HG02642 (cell line): ENCODE results near the gene MARK3.

Experiments used
- ATAC-seq: cut with Tn5 transposase; IDR thresholded peaks from one replicate; pipeline ENCODE4 v1.9.1; 2021; ENCODE audit warnings: mild to moderate bottlenecking; ENCODE audit not compliant: unreplicated experiment, poor library complexity

Gene MARK3

GRCh38 chr14:103393070-103393469, 7.9 kb downstream of the MARK3 start:
- no peak for ATAC-seq

GRCh38 chr14:103393676-103394626, 8.7 kb downstream of the MARK3 start:
- ATAC-seq, result no peak

DNA sequence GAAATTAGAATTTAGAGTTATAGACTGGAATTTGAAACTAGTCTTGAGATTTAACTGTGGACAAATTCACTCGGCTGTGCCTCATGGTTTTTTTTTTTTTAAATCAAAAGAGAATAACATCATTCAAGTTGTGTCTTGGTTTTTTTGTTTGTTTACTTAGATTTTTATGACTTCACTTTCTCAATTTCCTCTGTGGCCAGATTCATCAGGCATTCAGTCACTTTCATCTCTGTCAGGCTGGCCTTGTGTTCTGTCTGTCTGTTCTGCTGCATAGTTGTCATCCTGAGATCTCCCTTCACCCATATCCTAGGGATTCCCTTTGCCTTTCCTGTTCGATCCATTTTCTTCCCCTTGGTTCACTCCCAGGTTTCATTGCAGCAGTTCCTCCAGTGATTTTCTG, 10.0 kb downstream of the MARK3 start:
- ATAC-seq, result no peak

DNA sequence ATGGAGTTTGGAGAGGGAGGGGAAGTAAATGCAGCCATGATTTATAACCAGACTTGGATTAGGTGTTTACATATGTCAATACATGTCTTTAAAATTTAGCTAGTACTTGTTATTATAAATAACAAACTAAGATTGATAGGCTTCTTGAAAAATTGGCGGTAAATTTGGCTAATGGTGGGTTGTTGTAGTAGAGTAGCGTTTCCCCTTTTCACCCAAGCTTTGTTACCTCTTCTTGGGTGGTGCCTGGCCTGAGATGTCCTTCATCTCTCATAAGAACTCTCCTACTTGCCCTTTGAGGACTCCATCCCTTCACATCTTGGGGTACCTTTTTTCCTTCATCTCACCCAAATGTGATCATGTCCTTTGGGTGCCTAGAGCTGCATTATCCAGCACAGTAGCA, 11.2 kb downstream of the MARK3 start:
- no peak for ATAC-seq

GRCh38 chr14:103398427-103399195, 13.4 kb downstream of the MARK3 start:
- ATAC-seq, result no peak

- ATAC-seq, result no peak
These were observed 15.3 kb downstream of the MARK3 start for GRCh38 chr14:103400537-103400936.

GRCh38 chr14:103401223-103402214, 16.3 kb downstream of the MARK3 start:
- no peak for ATAC-seq

DNA sequence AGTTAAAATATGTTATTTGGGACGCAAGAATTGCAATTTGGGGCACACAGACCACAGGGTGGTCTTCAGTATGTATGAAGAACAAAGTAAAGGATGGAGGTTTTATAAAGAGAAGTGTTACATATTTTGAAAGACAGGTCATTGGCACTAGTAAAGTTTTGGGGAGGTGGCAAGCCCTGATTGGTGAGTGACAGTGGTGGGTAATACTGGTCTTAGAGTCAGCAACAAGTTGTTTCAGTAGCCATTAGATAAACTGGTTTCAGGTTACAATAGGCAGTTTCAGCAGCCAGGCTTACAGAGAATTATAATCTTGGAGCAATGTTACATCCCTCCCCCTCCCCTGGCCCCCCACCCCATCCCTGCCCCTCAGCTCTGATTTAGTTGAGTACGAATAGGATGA, 17.5 kb downstream of the MARK3 start:
- no peak for ATAC-seq

DNA sequence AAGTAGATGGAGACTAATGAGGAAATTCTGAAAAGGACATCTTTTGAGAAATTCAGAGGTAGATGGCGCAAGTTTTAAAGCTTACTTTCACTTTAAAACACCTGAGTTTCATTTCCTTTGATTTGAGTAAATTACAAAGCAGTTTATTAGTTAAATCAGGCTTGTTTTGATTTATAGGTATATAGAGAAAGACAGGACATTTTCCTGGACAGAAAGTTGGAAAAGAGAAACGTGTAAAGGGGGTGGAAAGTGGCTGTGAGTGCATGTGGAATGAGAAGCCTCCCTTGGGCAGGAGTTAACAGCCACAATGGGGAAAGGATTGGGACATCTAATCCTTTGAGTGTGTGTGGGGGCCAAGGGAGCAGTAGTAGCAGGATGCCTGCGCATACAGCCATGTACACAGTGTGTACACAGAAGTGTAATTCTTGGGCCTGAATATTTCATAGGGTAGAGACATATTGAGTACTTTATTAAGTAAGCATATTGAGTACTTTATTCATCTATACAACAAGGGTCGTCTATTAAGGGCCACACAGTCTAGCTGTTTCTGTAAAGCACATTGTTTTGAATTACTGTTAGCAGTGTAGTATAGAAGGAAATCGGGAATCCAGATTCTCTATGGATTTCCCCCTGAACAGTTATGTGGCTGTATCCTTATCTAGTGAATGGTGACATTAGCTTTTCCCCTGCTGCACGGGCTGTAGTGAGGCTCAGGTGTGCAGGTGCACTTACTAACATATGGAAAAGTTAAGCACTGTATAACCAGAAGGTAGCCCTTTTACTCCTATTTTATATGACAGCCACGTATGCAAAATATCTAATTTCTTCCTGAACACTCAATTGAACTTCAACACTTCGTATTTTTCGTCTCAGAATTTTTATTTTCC, 19.1 kb downstream of the MARK3 start:
- no peak for ATAC-seq

GRCh38 chr14:103404920-103405319, 19.7 kb downstream of the MARK3 start:
- ATAC-seq, result no peak

GRCh38 chr14:103408491-103409155, 23.4 kb downstream of the MARK3 start:
- no peak for ATAC-seq

- no peak for ATAC-seq
These were observed 31.7 kb downstream of the MARK3 start for GRCh38 chr14:103416916-103417315.

DNA sequence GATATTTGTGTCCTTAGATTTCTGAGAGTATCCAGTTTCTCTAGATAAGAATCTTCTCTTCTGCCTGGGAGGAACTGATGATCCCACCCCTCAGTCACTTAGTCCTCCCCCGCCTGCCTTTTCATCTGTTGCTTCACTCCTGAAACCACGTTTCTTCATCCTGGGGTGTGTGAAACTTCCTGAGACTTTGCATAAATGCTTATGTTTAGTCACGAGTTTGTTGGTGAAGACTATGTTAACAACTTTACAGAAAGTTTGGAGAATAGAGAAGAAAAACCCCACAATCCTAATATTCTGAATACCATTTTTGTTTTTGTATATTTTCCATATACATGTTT, 33.2 kb downstream of the MARK3 start:
- no peak for ATAC-seq

DNA sequence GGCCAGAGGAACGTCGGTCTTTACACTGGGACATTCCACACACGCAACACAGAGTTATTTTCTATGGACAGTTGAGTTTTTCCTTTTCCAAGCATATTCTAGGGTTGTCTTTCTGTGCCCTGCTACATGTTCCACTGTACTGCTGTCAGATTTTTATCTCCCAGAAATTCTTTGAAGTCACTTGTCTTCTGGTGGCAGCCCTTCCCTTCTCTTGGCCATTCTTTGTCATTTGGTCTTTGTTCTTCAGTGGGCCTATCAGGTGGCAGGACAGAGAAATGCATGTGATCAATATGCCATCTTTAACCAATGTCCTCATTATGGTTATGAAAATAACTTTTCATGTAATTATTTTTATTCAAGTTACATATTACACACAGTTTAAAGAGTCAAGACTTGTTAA, 36.3 kb downstream of the MARK3 start:
- no peak for ATAC-seq

DNA sequence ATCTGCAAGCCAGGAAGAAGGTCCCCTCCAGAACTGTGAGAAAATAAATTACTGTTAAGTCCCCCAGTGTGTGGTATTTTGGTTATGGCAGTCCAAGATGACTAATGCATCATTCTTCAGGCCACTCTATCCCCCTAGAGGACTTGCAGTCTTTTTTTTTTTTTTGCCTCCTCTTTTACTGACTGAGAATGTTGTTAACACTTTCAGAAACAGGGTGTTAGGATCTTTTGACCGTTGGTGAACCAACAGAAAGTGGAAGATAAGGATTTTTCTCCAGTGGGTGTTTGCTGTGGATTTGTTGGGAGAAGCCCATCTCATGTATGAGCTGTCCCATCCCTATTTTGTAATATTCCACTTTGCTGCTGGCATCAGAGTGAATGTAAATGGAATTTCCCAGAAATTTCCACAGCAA, 37.8 kb downstream of the MARK3 start:
- no peak for ATAC-seq

DNA sequence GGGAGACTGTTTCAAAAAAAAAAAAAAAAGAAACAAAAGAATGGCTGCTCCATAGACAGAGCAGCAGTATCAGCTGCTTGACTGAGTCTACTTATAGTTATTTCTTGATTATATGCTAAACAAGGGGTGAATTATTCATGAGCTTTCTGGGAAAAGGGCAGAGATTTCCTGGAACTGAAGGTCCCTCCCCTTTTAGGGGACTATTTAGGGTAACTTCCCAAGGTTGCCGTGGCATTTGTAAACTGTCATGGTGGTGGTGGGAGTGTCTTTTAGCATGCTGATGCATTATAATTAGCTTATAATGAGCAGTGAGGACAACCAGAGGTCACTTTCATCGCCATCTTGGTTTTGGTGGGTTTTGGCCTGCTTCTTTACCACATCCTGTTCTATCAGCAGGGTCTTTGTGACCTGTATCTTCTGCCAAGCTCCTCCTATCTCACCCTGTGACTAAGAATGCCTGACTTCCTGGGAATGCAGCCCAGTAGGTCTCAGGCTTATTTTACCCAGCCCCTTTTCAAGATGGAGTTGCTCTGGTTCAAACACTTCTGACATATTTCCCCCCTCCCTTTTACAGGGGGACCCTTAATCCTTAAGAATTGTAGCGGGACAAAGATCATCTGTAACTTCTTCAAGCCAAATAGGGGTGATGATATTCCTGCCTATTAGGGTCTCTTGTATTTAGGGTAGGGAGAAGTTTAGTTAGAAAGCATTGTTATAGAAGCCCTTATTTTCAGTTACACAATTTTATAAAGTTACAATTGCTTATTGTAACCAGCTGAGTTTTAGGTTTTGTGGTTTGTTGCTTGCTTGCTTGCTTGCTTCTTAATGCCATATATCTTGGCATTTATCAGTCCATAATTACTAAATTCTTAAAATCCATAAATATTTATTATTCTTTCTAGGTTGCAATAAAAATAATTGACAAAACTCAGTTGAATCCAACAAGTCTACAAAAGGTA, 42.5 kb downstream of the MARK3 start:
- no peak for ATAC-seq

DNA sequence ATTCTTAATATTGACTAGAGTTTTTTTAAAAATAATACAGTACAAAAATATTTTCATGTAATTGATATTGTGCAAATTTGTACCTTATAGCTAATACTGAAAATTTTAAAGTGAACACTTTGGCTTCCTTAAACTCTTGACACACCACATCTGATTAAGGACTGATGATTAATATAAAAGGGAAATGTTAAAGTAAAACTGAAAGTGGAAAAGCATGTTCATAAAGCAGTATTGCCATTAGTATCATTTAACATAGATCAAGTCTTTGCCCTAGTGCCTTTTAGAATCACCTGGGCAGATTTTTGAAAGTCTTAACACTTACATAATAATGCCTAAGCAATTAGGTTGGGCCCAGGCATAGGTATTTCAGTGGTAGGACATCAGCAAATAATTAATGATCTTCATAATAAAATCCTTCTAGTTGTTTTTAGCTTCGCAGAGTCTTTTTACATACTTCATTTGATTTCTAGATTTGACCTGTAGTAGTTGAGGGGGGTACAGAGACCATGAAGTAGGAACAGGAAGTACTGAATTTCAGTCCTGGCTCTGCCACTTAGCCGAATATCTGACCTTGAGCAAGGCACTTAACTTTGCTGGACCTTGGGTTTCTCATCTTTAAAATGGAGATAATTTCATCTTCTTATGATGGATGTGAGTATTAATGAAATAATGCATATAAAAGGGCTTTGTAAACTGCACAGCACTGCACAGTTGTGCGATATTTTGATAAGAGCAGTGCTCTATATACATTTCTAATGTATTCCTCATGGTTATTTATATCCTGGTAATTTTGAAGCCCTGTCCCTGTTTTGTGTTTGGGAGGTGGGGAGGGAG, 43.7 kb downstream of the MARK3 start:
- no peak for ATAC-seq
